ENCODE data around the gene TMEM151B. TPM values are rescaled to one million over a fixed set of nuclear protein-coding genes. Genes with fewer than 3 reads are reported as not detected.
A peak's percentile ranks its signal among the peaks of the same experiment; 100 is the strongest.
"Not testable (repeated sequence)": the region's sequence is repeated elsewhere in the genome, so short reads cannot be mapped to it uniquely, and the experiment has no call there.

The TMEM151B gene
- total RNA-seq, 1 donor from 2014 or later, result not detected

DNA sequence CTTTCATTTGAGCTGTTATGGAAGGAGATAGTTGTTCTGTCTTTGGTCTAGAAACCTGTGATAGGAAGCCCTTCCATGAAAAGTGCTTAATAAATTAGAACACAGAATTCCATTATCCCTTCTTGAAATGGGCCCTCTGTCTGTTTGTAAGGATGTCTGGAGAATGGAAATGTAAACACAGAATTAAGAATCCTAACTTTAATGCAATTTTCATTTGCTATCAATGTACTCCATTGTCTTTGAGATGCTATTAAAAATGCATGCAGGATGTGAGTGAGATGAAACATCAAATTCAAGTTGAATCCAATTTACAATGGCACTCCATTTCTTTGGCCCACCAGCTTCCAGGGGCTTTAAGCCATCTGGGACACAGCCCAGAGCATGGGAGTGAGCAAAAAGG, 56.8 kb downstream of the TMEM151B start:
- ATAC-seq, result no peak
- no peak for DNase-seq (ENCODE audit: low spot score)

DNA sequence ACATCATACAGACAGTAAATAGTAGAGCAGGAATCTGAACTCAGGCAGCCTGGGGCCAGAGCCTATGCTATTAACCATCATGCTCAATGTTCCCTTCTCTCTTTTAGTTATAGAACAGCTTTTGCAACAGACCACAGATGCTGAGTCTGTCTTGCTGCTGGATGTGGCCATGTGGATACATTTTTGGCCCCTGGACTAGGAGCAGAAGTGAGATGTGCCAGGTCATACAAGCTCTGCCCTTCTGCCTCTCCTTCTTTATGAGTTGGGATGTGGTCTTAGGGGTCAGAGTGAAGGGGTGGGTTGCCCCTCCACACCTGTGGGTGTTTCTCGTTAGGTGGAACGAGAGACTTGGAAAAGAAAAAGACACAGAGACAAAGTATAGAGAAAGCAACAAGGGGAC, 57.5 kb downstream of the TMEM151B start:
- DNase-seq (ENCODE audit: low spot score) (no peak), ATAC-seq (no peak)

DNA sequence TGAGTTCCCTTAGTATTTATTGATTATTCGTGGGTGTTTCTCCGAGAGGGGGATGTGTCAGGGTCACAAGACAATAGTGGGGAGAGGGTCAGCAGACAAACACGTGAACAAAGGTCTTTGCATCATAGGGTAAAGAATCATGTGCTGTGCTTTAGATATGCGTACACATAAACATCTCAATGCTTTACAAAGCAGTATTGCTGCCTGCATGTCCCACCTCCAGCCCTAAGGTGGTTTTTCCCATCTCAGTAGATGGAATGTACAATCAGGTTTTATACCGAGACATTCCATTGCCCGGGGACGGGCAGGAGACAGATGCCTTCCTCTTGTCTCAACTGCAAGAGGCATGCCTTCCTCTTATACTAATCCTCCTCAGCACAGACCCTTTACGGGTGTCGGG, 58.0 kb downstream of the TMEM151B start:
- ATAC-seq; DNase-seq (ENCODE audit: low spot score): not testable (repeated sequence)

DNA sequence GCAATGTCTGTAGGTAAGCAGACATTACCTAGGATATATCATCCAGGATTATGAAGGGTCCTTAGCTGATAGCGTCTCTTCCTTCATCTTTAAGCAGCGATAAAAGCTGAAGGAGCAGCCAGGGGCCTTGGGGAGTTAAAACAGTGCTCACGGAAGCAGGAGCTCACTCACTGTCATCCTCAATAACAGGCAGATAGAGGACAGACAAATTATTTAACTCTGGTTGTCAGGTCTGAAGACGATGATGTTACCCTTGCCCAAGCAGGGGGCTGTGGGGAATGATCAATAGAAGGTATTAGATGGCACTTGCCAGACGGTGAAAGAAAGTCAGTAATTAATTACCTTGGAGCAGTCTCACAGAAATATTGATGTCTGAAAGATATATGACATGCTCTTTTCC, 59.6 kb downstream of the TMEM151B start:
- ATAC-seq (no peak), DNase-seq (ENCODE audit: low spot score) (no peak)

DNA sequence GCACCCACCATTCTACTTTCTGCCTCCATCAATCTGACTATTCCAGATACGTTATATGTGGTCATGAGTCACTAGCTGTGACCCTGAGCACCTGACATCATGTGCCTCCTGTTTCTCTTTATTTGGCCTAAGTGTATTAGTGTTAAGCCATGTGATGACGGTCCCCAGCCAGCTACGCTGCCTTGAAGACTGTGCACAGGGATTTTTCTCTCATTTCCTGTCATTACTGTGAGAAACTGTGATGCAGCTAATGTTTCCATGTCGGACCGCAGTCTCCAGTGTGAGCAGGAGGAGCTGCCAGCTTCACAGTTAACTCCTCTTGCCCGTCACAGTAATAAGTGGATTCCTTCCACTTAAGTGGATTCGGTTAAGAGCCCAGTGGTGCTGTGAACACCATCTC, 62.3 kb downstream of the TMEM151B start:
- DNase-seq (ENCODE audit: low spot score), result no peak
- no peak for ATAC-seq

DNA sequence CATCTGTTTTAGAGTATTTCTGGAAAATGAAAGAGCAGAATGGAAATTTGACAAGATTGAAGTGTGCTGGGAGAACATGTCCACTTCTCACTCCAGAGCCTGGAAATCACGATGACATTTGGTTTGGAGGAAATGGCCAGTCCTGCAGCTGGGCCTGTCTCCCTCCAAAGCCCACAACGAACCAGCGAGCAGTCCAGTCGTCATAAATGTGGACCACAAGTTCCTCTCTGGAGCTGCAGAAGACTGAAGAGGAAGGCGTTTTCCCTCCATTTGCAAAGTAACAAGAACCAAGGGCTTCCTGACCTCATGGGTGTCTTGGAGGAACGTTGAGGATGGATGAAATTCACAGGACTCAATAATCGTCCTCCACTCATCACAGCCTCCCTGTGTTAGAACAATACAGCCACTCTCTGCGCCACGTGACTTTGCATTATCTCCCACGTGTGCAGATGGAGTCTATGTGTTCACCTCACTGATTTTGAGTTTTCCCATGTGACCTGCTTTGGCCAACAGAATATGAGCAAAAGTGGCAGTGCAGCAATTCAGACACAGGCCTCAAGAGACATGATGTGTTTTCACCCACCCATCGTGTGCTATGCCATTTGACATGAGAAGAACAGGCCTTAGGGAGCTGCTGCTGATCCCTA, 63.1 kb downstream of the TMEM151B start:
- no peak for DNase-seq (ENCODE audit: low spot score)

DNA sequence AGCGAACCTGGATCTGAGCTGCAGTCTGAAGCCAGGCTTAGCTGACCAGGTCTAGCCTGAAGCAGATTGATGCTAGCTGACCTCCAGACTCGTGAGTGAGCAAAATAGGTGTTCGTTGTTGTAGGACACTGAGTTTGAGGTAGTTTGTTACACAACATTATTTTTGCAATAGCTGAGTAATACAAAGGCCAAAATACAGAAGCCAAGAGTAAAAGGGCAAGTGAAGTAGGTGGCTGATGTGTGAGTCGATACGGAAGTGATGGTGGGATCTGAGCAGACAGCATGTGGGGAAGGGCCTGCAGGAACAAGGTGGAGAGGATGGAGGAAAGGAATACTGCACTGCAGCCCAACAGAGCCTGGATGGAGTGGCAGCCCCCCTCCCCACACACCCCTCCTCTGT, 63.7 kb downstream of the TMEM151B start:
- peak; percentile 53 for ATAC-seq
- DNase-seq (ENCODE audit: low spot score), result no peak

More for the DNA sequence above, 63.1 kb downstream of the TMEM151B start:
- ATAC-seq, result no peak

DNA sequence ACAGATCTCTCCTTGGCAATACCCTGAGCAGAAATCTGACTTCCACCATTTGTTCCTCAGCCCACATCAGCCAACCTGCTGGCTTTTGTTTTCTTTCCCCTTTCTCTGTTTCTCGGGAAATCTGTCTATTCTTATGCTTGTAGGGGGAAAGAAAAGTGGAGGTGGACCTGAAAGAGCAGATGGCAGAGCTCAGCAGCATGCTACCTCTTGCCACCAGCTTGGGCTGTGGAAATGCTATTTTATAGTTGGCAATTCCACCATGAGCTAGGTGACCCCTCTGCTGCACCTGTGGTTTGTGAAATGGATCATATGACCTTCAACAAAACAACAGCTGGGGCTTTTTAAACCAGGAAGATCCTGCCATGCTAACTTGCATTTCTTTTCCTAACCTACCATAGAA, 65.4 kb downstream of the TMEM151B start:
- no peak for DNase-seq (ENCODE audit: low spot score)
- no peak for ATAC-seq

DNA sequence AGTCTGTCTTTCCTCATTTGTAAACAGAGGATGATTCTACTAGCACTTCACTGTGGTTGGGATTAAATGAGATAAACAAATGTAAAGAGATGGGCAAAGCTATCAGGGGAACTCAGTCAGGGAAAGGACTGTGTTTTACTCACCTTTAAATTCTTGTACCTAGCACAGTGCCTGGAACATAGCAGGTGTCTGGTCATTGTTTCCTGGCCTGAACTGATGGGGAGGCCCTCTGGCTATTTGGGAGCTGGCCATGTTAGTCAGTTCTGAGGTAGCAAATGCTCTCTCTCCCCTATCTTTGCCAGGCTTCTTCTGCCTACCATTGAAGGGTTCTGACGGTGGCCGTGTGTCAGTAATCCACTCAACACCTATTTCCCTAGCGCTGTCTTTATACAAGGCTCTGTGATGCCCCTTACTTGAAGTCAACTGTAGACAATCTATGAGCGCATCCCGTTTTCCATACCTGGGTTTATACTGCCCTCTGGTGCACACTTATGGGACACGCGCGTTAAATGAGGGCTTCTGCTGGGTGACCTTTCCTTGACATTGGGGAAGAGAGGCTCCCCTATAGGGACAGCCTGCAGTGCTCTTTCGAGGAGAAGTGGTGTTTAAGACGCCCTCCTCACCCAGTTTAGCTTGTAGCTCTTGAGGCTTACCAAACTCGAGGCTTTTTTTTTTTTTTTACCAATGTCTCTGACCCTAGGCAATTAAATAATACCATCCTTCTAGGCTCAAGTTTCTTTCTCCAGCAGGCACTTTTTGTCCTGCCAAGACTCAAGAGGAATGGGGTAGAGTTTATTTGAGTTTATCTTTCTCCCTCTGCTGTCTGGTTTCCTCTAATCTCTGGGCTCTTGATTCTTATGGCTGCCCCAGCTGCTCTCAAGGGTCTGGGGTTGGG, 68.2 kb downstream of the TMEM151B start:
- peak; percentile 65 for DNase-seq (ENCODE audit: low spot score)
- ATAC-seq, result peak; percentile 85

DNA sequence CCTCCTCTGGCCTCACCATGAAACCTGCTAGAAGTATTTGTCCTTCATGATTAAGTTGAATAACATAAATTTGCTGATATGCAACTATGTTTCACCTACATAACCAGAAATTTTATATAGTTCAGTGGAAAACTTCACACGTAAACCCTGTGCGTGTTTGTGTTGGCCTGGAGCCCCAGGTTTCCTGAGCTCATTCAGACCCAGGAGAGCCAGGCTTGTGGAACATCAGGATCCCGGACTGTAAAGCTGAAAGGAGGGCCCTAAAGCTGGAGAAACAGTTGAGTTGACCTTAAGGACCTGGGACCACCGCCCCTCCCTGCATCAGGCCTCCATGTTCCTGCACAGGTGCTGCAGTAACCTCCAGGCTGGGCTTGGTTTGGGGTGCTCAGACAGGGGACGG, 69.1 kb downstream of the TMEM151B start:
- ATAC-seq (peak; percentile 82), DNase-seq (ENCODE audit: low spot score) (peak; percentile 64)

DNA sequence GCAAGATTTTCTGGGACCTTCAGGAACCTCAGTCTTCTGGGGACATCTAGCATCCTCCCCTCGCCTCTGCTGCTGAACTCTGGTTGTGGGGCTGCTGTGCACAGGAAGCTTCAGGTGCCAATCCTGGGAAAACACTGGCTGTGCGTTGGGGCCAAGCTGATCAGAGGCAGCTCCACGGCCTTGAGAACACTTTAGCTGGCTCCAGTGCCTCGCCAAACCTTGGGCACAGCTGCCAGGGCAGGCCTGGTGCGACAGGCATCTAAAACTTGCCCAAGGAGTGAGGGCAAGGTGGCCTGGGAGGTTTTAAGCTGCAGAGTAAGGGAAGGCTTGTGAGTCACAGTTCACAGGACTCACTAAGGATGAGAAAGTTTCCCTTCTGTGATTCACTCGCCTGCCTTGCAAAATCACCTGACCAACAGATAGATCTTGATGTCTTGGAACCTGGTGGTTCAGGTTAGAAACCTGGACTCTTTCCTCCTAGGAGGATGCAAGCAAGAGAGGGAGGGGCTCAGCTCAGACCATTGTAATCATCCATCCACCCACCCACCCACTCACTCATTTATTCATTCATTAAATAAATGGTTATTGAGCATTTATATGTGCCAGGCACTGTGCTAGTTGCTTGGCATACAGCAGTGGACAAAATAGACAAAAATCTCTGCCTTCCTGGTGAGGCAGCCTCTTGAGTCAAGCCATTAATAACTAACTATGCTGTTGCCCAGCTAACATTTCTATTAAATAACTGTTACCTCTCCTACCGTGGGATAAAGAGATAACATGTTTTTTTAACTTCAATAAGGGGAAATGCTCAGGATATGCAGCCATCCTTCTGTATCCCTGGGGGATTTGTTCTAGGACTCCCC, 69.7 kb downstream of the TMEM151B start:
- ATAC-seq, result peak; percentile 27
- no peak for DNase-seq (ENCODE audit: low spot score)

DNA sequence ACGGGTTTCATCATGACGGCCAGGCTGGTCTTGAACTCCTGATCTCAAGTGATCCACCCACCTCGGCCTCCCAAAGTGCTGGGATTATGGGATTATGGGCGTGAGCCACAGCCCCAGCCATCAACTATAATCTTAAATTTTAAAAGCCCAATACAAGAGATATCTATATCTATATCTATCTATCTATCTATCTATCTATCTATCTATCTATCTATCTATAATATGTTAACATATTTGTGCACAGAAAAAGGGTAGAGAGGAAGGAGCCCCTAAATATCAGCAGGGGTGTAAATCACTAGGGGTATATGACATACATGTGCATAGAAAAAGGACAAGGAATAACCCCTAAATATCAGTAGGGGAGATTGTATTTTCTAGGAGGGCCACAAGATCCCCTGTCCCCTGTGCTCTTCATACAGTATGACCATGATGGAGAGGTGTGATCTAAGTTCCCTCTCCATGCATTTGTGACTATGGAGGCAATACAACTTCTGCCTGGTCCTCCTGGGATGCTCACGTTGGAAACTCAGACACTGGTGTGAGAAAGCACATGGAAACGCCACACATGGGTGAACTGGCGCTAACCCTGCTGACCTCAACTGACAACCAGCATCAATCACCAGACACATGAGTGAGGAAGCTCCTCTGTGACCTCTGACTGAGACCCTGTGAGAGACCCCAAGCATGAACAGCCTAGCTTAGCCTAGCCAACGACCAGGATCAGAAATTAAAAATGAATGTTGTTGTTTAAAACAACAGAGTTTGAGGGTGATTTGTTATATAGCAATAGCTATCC, 71.0 kb downstream of the TMEM151B start:
- no peak for ATAC-seq
- no peak for DNase-seq (ENCODE audit: low spot score)

DNA sequence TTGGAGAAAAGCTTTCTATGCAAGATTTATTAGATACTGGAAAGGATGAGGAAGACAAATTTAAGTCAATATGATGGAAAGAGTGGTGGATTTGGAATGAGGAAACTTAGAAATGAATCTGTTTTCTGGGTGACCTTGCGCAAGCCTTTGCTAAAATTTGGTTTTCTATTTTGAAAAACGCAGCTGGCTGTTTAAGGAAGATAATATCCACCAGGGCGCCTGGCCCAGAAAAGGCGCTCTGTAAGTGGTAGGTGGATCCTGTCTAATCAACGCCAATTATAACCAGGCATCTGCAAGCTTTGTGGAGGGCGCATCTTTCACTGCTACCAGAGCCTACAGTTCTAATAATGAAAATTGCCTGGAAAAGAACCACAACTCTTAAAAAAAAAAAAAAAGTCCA, 71.8 kb downstream of the TMEM151B start:
- DNase-seq (ENCODE audit: low spot score) (no peak), ATAC-seq (no peak)

DNA sequence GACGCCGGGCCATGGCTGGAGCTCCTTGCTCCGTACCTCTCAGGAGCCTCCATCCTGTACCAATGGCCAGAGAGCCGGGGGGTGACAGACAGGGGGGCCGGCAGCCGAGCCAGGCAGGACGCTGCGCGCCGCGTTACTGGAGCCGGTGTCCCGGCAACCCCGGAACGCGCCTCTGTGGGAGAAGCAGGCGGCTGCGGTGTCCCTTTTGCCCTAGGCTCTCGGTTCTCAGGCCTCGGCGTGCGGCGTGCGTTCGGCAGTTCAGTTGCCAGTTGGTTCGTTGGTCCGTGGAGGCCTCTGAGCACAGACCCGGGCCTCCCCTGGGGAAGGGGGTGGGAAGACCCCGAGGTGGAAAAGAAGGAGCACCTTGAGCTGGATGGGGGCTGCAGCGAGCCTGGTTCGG, 72.2 kb downstream of the TMEM151B start, which contains the start of gene SPATS1:
Gene SPATS1 (plus strand): TSS at position 162 of the 400 bp plus-strand sequence. CDS start 446 bp downstream, outside the sequence.
- ATAC-seq, result peak; percentile 27
- DNase-seq (ENCODE audit: low spot score), result no peak

DNA sequence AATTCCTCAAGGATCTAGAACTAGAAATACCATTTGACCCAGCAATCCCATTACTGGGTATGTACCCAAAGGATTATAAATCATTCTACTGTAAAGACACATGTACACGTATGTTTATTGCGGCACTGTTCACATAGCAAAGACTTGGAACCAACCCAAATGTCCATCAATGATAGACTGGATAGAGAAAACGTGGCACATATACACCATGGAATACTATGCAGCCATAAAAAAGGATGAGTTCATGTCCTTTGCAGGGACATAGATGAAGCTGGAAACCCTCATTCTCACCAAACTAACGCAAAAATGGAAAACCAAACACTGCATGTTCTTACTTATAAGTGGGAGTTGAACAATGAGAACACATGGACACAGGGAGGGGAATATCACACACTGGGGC, 76.6 kb downstream of the TMEM151B start:
- DNase-seq (ENCODE audit: low spot score); ATAC-seq: not testable (repeated sequence)

DNA sequence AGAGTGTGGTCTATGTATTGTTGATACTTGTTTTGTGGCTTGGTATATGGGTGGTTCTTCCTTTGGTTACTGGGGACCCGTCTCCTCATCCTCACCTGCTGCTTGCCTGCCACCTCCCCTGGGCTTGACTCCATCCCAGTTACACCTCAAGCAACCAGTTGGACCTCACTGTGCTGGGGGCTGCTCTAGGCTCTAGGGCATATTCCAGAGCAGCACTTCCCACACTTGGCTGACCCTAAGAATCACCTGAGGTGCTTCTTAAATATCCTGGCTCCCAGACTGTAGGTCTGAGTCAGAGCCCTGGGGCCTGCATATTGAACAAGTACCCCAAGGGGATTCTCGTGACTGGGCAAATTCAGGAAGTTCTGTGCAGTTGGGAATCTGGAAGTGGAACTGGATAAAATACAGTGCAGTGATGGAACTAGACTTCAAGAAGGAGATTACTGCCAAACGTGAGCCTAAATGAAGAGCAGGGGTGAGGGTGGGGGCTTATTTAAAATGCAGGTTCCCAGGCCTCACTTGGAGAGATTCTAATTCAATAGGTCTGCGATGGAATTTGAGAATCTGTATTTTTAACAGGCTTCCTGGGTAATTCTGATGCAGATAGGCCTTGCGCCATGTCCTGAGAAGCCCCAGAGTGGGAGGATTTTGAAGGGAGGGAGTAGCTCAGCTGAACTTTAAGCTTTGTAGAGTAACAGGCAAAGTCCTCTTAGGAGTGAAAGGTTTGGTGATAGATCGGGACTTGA, 79.8 kb downstream of the TMEM151B start:
- peak; percentile 97 for ATAC-seq

DNA sequence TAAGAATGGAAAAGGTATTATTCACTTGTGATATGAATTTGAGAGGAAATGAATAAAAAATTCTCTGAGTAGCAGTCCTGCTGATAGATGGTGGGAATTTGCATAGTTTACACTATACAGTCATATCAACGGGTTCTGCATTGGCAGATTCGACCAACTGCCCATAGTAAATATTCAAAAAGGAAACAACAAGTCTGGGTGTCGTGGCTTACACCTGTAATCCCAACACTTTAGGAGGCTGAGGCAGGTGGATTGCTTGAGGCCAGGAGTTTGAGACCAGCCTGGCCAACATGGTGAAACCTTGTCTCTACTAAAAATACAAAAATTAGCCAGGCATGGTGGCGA, 80.4 kb downstream of the TMEM151B start:
- peak; percentile 56 for ATAC-seq
- DNase-seq (ENCODE audit: low spot score), result not testable (repeated sequence)

More for the DNA sequence above, 79.8 kb downstream of the TMEM151B start:
- peak; percentile 59 for DNase-seq (ENCODE audit: low spot score)

DNA sequence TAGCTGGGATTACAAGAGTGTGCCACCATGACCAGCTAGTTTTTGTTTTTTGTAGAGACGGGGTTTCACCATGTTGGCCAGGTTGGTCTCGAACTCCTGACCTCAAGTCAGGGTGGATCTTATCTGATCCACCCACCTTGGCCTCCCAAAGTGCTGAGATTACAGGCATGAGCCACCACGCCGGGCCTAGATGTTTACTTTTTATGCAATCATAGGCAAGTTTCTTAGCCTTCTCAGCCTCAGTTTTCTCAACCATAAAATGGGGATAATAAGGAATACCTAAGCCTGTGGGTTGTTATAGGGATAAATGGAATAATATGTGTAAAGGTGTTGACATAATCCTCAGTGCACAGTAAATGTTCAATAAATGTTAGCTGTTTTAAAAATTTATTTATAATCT, 82.0 kb downstream of the TMEM151B start:
- DNase-seq (ENCODE audit: low spot score) (no peak), ATAC-seq (no peak)

DNA sequence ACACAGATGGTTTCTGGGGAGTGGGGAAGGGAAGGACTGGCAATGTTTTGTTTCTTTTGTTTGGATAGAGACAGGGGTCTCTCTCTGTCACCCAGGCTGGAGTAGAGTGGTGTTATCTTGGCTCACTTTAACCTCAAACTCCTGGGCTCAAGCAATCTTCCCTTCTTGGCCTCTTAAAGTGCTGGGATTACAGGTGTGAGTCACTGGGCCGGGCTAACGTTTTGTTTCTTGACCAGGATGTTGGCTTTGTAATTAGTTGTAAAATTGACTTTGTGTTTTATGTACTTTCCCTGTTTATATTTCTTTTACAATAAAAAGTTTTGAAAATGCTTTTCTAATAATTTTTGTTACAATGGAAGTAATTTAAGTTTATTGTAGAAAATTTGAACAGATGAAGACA, 83.1 kb downstream of the TMEM151B start:
- DNase-seq (ENCODE audit: low spot score), result no peak
- no peak for ATAC-seq

DNA sequence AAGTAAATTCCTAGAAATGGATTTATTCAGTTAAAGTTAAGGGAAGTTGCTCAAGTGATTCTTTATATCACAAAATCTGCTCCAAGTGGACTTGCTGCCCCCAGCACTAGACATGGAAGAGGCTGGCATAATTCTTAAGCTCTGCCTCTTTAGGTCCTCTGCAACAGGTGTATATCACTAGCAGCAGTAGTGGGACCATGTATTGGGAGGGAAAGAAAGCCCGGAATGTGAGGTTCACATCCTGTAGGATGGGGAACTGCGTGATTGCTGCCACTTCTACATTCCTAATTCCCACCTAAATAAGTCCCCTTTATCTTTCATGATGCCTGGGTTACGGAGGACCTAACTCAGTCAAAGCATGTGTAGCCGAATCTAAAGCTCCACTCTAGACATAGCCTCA, 85.4 kb downstream of the TMEM151B start:
- ATAC-seq, result no peak
- DNase-seq (ENCODE audit: low spot score), result no peak
